A204.1 (cell line): ENCODE measurements around the gene SELENON.

Source experiments
- FAIRE-seq: peaks from 2 replicates; lab custom pipeline; 2012; peaks lifted over from hg19 to GRCh38; lab: Jason Lieb, UNC

The SELENON gene

GRCh38 chr1:25864434-25864833, 64.4 kb downstream of the SELENON start:
- no peak for FAIRE-seq

DNA sequence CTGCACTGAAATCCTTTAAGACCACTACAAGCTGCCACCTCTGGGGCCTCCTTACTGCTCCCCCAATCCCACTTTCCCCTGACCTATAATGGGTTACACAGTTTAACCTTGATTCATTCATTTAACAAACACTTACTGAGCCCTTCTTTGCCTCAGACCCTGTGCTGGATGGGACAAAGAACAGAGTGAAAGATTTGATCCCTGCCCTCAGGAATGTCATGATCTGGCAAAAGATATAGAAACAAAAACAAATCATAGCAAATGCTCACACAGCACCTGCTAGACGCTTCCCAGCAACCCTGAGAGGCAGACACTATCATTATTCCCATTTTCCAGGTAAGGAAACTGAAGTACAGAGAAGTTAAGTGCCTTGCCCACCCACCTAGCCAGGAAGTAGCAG, 66.3 kb downstream of the SELENON start:
- no peak for FAIRE-seq

DNA sequence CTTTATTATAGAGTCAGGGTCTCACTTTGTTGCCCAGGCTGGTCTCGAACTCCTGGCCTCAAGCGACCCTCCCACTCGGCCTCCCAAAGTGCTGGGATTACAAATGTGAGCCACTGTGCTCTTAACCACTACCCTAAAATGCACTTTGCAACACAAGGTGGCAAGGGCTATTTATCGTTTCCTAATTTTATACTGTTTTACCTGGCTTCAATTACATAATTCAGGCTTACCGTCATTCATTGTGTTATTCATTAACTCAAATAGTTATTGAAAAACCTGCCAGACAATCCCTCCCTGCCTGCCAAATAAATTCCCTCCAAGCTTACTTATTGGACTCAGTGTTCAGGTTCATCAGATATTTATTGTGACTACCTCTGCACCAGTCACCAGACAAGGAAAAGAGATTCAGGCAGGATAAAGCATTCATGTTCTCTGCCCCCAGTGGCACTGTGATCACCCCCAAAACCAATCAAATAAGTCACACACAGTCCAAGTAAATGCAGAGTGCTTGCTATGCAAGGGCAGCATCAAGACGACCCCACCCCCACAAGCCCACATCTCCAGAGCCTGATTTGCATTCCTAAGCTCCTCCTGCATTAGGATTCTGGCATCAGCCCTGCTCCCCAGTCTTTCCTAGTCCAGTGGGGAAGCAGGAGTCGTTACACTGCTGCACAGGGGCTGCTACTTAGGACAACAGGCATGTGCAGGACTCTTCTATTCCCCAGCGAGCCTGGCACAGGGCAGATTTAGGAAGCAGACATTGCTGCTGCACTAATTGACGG, 67.4 kb downstream of the SELENON start:
- no peak for FAIRE-seq
